Measurements from ENCODE around the gene ABLIM3. TPM values are rescaled to one million over a fixed set of nuclear protein-coding genes. Genes with fewer than 3 reads are reported as not detected.
A peak's percentile ranks its signal among the peaks of the same experiment; 100 is the strongest.

Gene ABLIM3
- total RNA-seq, 2 experiments from 2014 or later: 0.07 TPM; not detected in 1

GRCh38 chr5:149202910-149203451, 61.7 kb downstream of the ABLIM3 start:
- intact Hi-C loops (cut with DNase I, micrococcal nuclease): no loop called here
- CTCF ChIA-PET: no interaction called here
- Mint-ChIP-seq H3K27me3 (no peaks in the 10 kb centered on the region), H3K4me1 (no peaks in the 10 kb centered on the region), H3K4me3 (no peak overlapping the region), H3K9me3 (ENCODE audit: low read depth) (no peaks in the 10 kb centered on the region), H3K36me3 (ENCODE audit: low read depth) (no peaks in the 10 kb centered on the region), H3K27ac (no peak overlapping the region)
- ATAC-seq (no peak), DNase-seq (no peak)
- POLR2A ChIA-PET: no interaction called here

DNA sequence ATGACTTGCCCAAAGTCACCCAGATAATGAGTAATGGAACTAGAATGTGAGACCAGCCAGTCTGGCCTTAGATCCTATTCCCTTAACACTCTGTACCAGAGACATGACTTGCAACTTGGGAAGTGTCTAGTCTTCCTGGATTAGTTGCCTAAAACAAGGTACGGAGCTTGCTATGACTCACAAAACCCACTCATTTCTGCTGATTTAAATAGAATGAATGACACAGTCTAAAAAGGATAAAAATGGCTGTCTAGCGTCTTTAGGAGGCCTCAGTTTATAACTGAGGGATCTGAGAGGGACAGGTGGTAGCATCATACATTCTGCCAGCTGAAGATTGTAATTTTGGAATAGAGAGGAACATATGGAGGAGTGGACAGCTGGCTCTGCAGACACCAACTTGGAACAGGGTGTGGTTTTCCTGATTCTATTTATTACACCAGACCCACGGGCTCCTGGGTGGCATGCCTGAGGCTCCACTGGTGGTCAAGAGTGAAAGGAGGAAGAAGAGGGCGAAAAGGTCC, 62.7 kb downstream of the ABLIM3 start:
- DNase-seq (no peak), ATAC-seq (no peak)
- H3K4me1 Mint-ChIP-seq: no peaks in the 10 kb centered on the region
- H3K27ac Mint-ChIP-seq: no peak overlapping the region
- POLR2A ChIA-PET: no interaction called here
- CTCF ChIA-PET: interaction anchor here (1.0 kb wide), 1 partner anchor 17 kb away, joined by 3 read pairs; no protein-coding TSS in a partner anchor
- H3K27me3 Mint-ChIP-seq: no peaks in the 10 kb centered on the region
- no peaks in the 10 kb centered on the region for H3K36me3 Mint-ChIP-seq (ENCODE audit: low read depth)
- intact Hi-C loops (cut with DNase I, micrococcal nuclease): no loop called here
- no peak overlapping the region for H3K4me3 Mint-ChIP-seq
- no peaks in the 10 kb centered on the region for H3K9me3 Mint-ChIP-seq (ENCODE audit: low read depth)

DNA sequence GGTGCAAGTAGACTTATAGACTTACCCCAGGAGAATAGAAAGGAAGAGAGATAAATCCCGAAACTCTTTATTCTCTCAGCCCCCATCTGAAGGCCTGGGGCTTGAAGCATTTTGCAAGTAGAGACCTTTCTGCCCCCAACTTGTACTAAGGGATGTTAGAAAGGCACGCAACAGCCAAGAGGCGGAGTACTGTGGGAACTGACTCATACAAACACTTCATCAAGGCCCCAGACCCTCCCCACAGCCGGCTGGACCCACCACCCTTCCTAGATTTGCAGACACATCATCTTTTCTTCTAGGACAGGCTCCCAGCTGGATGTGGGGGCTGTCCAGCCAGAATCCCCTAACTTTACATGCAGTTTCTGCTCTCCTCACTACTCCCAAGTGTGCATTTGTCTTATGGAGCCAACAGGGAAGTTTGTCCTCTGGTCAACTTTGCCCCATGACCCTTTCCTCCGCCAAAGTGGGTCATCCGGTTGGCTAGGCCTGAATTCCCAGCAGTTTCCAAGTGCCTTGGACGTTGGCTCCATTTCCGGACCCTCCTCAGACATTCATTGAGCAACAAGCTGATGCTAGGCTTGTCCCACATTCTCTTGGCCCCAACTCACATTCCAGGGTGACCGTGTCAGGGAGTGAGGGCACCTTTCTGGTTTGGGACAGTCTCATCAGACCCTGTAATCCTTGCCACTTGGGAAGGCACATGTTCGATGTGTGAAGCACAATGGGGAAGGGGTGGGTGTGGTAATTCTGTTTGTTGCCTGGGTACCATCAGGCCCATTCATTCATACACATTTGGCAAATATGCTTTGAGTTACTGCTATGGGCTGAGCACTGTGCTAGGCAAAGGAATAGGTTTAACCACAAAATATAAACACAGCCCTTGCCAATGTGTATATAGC, 64.6 kb downstream of the ABLIM3 start:
- POLR2A ChIA-PET: no interaction called here
- DNase-seq (no peak), ATAC-seq (no peak)
- Mint-ChIP-seq H3K9me3 (ENCODE audit: low read depth) (no peaks in the 10 kb centered on the region), H3K27me3 (no peaks in the 10 kb centered on the region), H3K4me3 (no peak overlapping the region), H3K4me1 (no peaks in the 10 kb centered on the region), H3K27ac (no peak overlapping the region), H3K36me3 (ENCODE audit: low read depth) (no peaks in the 10 kb centered on the region)
- CTCF ChIA-PET: interaction anchor here (0.6 to 1.1 kb wide), 2 partner anchors 65 to 280 kb away, joined by 3 read pairs; no protein-coding TSS in a partner anchor
- intact Hi-C loops (cut with DNase I, micrococcal nuclease): no loop called here

- Mint-ChIP-seq H3K27me3 (no peaks in the 10 kb centered on the region), H3K4me1 (peaks cover 5% of the 10 kb centered on the region), H3K4me3 (no peak overlapping the region), H3K36me3 (ENCODE audit: low read depth) (no peaks in the 10 kb centered on the region), H3K27ac (no peak overlapping the region), H3K9me3 (ENCODE audit: low read depth) (no peaks in the 10 kb centered on the region)
- ChIA-PET POLR2A (no interaction called here), CTCF (interaction anchor here (1.1 kb wide), 1 partner anchor 66 kb away, joined by 3 read pairs; no protein-coding TSS in a partner anchor)
- intact Hi-C loops (cut with DNase I, micrococcal nuclease): no loop called here
- DNase-seq (no peak), ATAC-seq (no peak)
Observed at GRCh38 chr5:149206524-149207141, 65.3 kb downstream of the ABLIM3 start.

DNA sequence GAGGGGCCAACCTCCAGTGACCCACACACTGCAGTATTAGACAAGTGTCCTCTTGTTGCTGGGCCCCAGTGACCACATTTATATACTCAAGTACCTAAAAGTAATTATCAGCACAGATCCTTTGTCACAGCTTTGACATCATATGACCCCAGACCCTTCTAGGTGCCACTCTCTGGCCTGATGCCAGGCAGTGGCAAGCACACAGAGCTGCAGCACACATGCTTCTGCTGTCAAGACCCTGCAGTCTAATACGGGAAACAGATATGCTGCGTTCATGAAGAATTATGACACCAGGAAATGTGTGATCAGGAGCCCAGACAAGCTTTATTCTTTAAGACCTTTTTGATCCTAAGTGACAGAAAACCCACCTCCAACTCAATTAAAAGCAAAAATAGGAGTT, 66.5 kb downstream of the ABLIM3 start:
- POLR2A ChIA-PET: no interaction called here
- Mint-ChIP-seq H3K9me3 (ENCODE audit: low read depth) (no peaks in the 10 kb centered on the region), H3K36me3 (ENCODE audit: low read depth) (no peaks in the 10 kb centered on the region), H3K27me3 (no peaks in the 10 kb centered on the region), H3K4me3 (no peak overlapping the region), H3K27ac (no peak overlapping the region), H3K4me1 (peaks cover 11% of the 10 kb centered on the region)
- DNase-seq (no peak), ATAC-seq (no peak)
- CTCF ChIA-PET: no interaction called here
- intact Hi-C loops (cut with DNase I, micrococcal nuclease): no loop called here

DNA sequence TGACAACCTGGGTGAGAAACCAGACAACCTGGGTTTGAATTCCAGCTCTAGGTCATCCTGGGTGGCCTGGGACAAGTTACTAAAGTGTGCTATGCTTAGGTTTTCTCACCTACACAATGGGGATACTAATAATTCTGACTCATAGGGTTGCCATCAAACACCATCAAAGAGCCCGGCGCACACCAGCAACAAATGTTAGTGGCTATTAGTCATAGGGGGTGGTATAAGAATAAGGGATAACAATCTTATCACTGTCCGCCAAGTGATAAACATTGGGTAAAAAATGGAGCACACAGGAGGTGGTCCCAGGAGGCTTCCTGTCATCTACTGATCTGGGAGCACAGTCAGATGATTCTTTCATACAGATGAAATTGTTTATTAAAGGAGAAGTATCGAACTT, 68.9 kb downstream of the ABLIM3 start:
- Mint-ChIP-seq H3K9me3 (ENCODE audit: low read depth) (no peaks in the 10 kb centered on the region), H3K27me3 (no peaks in the 10 kb centered on the region), H3K4me1 (peaks cover 11% of the 10 kb centered on the region), H3K36me3 (ENCODE audit: low read depth) (no peaks in the 10 kb centered on the region), H3K27ac (no peak overlapping the region), H3K4me3 (no peak overlapping the region)
- intact Hi-C loops (cut with DNase I, micrococcal nuclease): no loop called here
- ChIA-PET POLR2A (no interaction called here), CTCF (no interaction called here)
- ATAC-seq (no peak), DNase-seq (no peak)

DNA sequence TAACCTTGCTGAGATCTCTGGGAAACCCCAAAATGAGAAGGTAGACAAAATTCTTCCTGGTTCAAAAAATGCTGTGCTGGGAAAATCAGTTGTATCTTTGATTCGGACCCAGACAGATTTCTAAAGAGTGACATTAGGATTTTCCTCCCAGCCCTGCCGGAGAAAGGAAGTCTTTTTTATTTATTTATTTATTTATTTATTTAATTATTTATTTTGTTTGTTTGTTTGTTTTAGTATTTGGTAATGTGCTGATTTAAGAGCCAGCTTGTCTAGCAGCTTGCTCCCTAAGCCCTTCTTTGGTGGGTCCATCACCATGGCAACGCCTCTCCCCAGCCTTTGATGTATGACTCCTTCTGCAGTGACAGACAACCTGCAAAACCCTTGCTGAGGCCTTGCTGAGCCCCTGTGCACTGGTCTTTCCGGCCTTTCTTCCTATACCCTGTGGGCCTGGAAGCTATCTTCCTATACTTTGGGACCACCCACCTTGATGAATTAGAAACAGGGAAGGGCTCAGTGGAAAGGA, 69.7 kb downstream of the ABLIM3 start:
- POLR2A ChIA-PET: no interaction called here
- H3K36me3 Mint-ChIP-seq (ENCODE audit: low read depth): no peaks in the 10 kb centered on the region
- H3K4me3 Mint-ChIP-seq: no peak overlapping the region
- H3K9me3 Mint-ChIP-seq (ENCODE audit: low read depth): no peaks in the 10 kb centered on the region
- CTCF ChIA-PET: interaction anchor here (0.8 kb wide), 1 partner anchor 15 kb away, joined by 3 read pairs; no protein-coding TSS in a partner anchor
- peaks cover 11% of the 10 kb centered on the region for H3K4me1 Mint-ChIP-seq
- H3K27ac Mint-ChIP-seq: no peak overlapping the region
- intact Hi-C loops (cut with DNase I, micrococcal nuclease): no loop called here
- H3K27me3 Mint-ChIP-seq: no peaks in the 10 kb centered on the region
- DNase-seq (peak; percentile 16), ATAC-seq (no peak)

DNA sequence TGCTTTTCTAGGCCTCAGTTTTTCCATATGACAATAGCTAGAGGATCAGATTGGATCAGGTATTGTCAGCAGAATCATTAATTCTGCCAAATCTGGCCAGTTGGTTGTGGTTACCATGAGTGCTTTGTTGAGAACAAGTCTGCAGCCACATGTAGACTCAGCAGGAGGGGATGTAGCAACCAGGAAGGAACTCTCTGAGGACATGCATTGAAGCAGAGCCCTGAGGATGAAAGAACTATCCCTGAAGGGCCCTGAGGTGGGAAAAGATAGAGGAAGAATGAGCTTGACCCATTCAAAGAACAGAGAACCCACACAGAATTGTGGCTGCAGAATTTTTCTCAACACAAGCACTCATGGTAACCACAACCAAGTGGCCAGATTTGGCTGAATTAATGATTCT, 70.3 kb downstream of the ABLIM3 start:
- H3K27ac Mint-ChIP-seq: no peak overlapping the region
- intact Hi-C loops (cut with DNase I, micrococcal nuclease): no loop called here
- DNase-seq: no peak

DNA sequence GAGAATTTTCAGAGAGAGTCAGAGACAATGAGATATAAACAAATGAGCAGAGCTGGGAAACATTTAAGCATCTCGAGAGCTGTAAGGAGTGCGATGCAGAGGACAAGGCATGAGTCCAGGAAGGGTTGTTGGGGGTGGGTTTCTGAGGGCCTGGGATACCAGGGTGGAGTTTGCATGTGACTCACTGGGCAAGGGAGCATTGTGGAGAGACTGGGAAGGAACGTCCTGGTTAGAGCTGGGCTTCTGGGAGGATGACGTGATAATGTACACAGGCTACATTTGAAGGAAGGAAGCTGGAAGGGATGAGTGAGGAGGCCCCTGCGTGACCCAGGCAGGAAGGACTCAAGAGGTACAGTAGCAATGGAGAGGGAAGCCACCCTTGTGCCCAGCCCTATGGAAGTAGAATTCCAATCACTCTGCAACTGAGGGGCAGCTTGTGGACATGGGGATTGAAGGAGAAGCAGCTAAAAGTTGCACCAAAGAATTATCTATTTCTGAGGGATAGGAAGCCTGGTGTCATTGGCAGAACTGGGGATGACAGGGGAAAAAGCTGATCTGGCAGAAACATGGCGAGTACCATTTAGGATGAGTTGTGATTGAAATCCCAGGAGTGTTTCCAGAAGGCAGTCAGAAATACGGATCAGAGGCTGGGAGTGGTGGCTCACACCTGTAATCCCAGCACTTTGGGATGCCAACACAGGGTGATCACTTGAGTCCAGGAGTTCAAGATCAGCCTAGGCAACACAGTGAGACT, 71.1 kb downstream of the ABLIM3 start:
- no peaks in the 10 kb centered on the region for H3K9me3 Mint-ChIP-seq (ENCODE audit: low read depth)
- ChIA-PET CTCF (interaction anchor here (0.7 to 1.2 kb wide), 2 partner anchors 18 to 97 kb away, joined by 3 to 4 read pairs; no protein-coding TSS in a partner anchor), POLR2A (no interaction called here)
- no peak for ATAC-seq
- H3K36me3 Mint-ChIP-seq (ENCODE audit: low read depth): no peaks in the 10 kb centered on the region
- no peak for DNase-seq
- peaks cover 11% of the 10 kb centered on the region for H3K4me1 Mint-ChIP-seq
- H3K27ac Mint-ChIP-seq: no peak overlapping the region
- no peak overlapping the region for H3K4me3 Mint-ChIP-seq
- intact Hi-C loops (cut with DNase I, micrococcal nuclease): no loop called here
- no peaks in the 10 kb centered on the region for H3K27me3 Mint-ChIP-seq

More for the DNA sequence above, 70.3 kb downstream of the ABLIM3 start:
- no peaks in the 10 kb centered on the region for H3K27me3 Mint-ChIP-seq
- H3K4me3 Mint-ChIP-seq: no peak overlapping the region
- no peaks in the 10 kb centered on the region for H3K36me3 Mint-ChIP-seq (ENCODE audit: low read depth)
- peaks cover 11% of the 10 kb centered on the region for H3K4me1 Mint-ChIP-seq
- POLR2A ChIA-PET: no interaction called here
- CTCF ChIA-PET: interaction anchor here (0.8 kb wide), 1 partner anchor 16 kb away, joined by 3 read pairs; no protein-coding TSS in a partner anchor
- no peaks in the 10 kb centered on the region for H3K9me3 Mint-ChIP-seq (ENCODE audit: low read depth)
- no peak for ATAC-seq

DNA sequence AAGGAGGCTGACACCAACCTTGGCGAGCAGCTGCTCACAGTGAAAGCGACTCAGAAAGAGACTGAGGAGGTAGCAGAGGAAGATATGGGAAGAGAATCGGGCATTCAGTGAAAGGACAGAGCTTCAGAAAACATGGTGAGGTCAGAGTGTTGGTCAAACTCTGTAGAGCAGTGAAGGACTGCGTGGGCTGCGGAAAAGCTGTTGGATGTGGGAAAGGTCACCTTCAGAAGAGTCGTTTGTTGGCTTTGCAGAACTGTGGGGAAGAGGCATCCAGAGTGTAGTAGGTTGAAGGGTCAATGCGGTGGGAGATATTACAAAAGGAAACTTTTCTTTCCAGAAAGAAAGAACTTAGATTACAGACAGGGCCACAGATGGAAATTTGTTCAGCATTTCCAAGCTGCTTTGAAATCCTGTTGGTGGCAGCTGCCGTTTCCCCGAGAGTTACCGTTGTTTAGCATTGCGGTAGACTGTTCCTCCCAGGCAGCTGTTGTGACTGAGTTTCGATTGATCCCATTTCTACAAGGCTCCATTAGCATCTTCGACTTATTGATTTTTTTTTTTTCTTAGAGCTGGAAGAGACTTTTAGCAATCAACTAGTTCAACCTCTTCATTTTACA, 72.1 kb downstream of the ABLIM3 start:
- no peak overlapping the region for H3K27ac Mint-ChIP-seq
- ATAC-seq: no peak
- ChIA-PET POLR2A (no interaction called here), CTCF (interaction anchor here (0.7 to 1.2 kb wide), 4 partner anchors 9 to 98 kb away, joined by 3 to 4 read pairs (median 4); no protein-coding TSS in a partner anchor)
- H3K4me1 Mint-ChIP-seq: peaks cover 11% of the 10 kb centered on the region
- intact Hi-C loops (cut with DNase I, micrococcal nuclease): no loop called here
- H3K4me3 Mint-ChIP-seq: no peak overlapping the region
- no peak for DNase-seq
- no peaks in the 10 kb centered on the region for H3K27me3 Mint-ChIP-seq
- H3K36me3 Mint-ChIP-seq (ENCODE audit: low read depth): no peaks in the 10 kb centered on the region
- no peaks in the 10 kb centered on the region for H3K9me3 Mint-ChIP-seq (ENCODE audit: low read depth)
